Measurements from ENCODE around the gene TDRD7. TPM values are rescaled to one million over a fixed set of nuclear protein-coding genes. Genes with fewer than 3 reads are reported as not detected.

The TDRD7 gene
- total RNA-seq, 1 donor from 2014 or later = 8.6 TPM

DNA sequence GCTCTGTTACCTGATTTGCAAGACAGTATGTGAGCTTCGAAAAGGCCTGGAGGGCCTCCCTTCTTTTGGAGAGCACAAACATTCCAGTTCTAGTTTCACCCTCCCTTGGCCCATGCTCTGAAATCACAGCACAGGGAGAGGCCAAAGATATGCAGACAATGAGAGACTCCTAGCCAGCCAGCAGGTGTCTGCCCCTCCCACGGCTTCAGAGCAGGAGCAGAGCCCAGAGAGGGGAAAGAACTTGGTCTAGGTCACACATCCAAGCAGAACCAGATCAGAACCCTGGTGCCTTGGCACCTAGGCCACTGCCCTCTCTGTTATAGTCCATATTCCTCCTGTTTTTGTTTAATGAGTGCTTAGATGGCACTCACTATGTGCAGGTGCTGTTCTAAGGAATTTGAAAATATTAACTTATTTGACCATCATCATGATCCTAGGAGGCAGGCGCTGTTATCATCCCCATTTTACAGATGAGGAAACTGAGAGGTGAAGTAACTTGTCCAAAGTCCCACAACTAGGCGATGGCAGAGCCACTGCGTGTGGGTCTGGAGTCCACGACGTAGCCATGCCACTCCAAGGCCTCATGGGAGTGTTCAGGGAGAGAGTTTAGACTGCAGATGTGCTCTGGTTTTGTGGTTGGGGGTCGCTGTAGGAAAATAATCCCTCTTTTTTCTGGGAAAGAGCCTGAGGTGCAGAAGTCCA, 116.8 kb downstream of the TDRD7 start:
- Mint-ChIP-seq H3K4me3 (no peak overlapping the region), H3K27me3 (ENCODE audit: low read depth) (peaks cover 3% of the 10 kb centered on the region), H3K4me1 (peaks cover 29% of the 10 kb centered on the region), H3K36me3 (no peaks in the 10 kb centered on the region), H3K27ac (peak overlapping the region; percentile 87), H3K9me3 (no peaks in the 10 kb centered on the region)
- TF ChIP-seq CTCF (IDR thresholded peaks at IDR 0.05; ENCODE audit: unreplicated experiment) = no peak
- DNase-seq (ENCODE audit: low spot score in 2 of 2, unreplicated experiment in 2 of 2) = no peak

DNA sequence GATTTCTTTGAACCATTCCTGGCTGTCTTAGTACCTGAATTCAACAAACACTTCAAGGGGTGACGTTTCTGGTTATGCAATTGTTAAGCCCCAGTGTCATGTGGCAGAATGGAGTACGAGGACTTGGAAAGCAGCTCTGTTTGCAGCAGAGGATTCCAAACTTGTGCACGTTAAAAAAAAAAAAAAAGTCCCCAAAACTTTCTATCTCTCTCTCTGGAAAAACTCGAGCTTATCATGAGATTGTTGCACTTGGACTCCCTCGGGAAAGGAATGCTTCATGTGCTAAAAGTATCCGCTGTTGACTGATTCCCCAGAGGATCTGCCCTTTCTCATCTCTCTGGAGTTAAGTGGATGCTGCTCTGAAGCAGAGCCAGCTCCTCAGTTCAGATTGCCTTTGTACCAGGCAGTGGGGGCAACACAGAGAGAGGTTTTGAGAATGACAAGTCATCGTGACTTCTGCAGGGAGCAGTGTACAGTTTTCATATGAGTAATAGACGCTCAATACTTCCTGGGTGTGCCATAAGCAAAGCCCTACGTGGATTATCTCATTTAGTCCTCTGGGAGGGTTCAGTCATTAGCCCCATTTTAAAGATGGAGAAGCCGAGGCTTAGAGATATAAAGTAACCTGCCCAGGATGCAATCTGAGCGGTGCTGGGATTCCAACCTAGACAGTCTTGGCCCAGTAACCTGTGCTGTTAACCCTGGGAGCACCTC, 117.6 kb downstream of the TDRD7 start:
- no peak for TF ChIP-seq CTCF (IDR thresholded peaks at IDR 0.05; ENCODE audit: unreplicated experiment)
- H3K27ac Mint-ChIP-seq = peak overlapping the region; percentile 36

DNA sequence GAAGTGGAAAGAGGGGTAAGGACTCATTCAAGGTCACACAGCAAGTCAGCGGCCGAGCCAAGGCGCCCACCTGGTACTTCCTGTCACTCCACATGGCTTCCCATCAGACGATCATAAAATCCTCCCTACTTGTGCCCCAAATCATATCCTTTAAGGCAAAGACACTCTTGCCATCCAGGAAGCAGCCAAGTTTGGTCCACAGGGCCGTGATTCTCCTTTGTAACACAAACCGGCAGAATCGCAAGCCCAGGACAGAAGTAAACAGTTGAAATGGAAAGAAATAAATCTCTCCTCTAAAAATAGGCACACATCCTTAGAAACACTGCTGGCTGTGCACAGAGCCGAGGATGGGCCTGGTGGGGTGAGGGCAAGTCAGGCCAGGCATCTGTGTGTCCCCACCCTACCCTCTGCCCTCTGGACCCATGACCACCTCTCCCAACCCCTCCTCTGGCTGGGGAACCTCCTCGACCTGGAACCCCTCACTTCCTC, 120.0 kb downstream of the TDRD7 start:
- DNase-seq (ENCODE audit: low spot score in 2 of 2, unreplicated experiment in 2 of 2) = no peak
- no peak overlapping the region for H3K27ac Mint-ChIP-seq
- H3K4me3 Mint-ChIP-seq = no peak overlapping the region
- peaks cover 27% of the 10 kb centered on the region for H3K4me1 Mint-ChIP-seq
- TF ChIP-seq CTCF (IDR thresholded peaks at IDR 0.05; ENCODE audit: unreplicated experiment) = no peak
- peaks cover 6% of the 10 kb centered on the region for H3K27me3 Mint-ChIP-seq (ENCODE audit: low read depth)
- no peaks in the 10 kb centered on the region for H3K36me3 Mint-ChIP-seq
- H3K9me3 Mint-ChIP-seq = no peaks in the 10 kb centered on the region

More for the DNA sequence above, 117.6 kb downstream of the TDRD7 start:
- Mint-ChIP-seq H3K27me3 (ENCODE audit: low read depth) (peaks cover 3% of the 10 kb centered on the region), H3K9me3 (no peaks in the 10 kb centered on the region), H3K36me3 (no peaks in the 10 kb centered on the region), H3K4me3 (no peak overlapping the region), H3K4me1 (peaks cover 29% of the 10 kb centered on the region)
- no peak for DNase-seq (ENCODE audit: low spot score in 2 of 2, unreplicated experiment in 2 of 2)

DNA sequence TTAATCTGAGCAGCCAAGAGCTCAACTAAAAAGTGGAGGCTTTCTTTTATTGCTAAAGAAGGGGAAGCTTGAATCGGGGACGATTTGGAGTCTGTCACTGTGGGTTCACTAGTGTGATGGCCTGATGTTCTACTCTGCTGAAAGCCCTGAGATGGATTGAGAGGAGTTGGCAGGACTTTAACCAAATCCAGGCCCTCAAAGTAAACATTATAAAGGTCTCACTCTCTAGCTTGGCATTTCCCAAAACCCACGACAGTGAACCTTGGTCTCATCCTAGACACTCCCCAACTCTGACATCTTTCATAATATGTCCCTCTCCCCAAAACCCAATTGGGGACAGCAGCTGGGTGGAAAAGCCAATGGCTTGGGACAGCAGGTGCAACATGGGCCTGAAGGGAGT, 122.3 kb downstream of the TDRD7 start:
- no peak for DNase-seq (ENCODE audit: low spot score in 2 of 2, unreplicated experiment in 2 of 2)
- Mint-ChIP-seq H3K27me3 (ENCODE audit: low read depth) (peaks cover 10% of the 10 kb centered on the region), H3K36me3 (no peaks in the 10 kb centered on the region), H3K4me1 (peaks cover 6% of the 10 kb centered on the region), H3K27ac (no peak overlapping the region), H3K4me3 (no peak overlapping the region), H3K9me3 (no peaks in the 10 kb centered on the region)
- TF ChIP-seq CTCF (IDR thresholded peaks at IDR 0.05; ENCODE audit: unreplicated experiment) = no peak

- Mint-ChIP-seq H3K4me1 (no peaks in the 10 kb centered on the region), H3K36me3 (no peaks in the 10 kb centered on the region), H3K9me3 (no peaks in the 10 kb centered on the region), H3K27ac (no peak overlapping the region), H3K27me3 (ENCODE audit: low read depth) (peaks cover 10% of the 10 kb centered on the region), H3K4me3 (no peak overlapping the region)
- TF ChIP-seq CTCF (IDR thresholded peaks at IDR 0.05; ENCODE audit: unreplicated experiment) = no peak
- no peak for DNase-seq (ENCODE audit: low spot score in 2 of 2, unreplicated experiment in 2 of 2)
These were observed 123.2 kb downstream of the TDRD7 start for GRCh38 chr9:97534961-97535594.

Measured in mesothelial cell of epicardium (in vitro differentiated cells).